BJ (cell line): Measurements from ENCODE around the gene LHPP. TPM values are rescaled to one million over a fixed set of nuclear protein-coding genes. Genes with fewer than 3 reads are reported as not detected.

ENCODE experiments used
- CTCF ChIA-PET: fragments of 350-600 bp; formaldehyde crosslinking; extraction: SDS; loops from one replicate; lab custom pipeline; 2021; ENCODE audit warnings: antibody characterized with exemption, inconsistent platforms; lab: Yijun Ruan, JAX
- POLR2A ChIA-PET: fragments of 300-600 bp; sonication (Branson Sonifier 250); formaldehyde crosslinking; extraction: SDS; loops from one replicate; lab custom pipeline; 2021; ENCODE audit warnings: antibody characterized with exemption; lab: Charles Lee
- DNase-seq: peaks from one replicate; pipeline ENCODE4 v3.0.0-alpha.2; 2011; ENCODE audit warnings: low read depth
- H3K27me3 ChIP-seq: 2 replicates; pipeline ENCODE4 v1.6.0; 2011; ENCODE audit warnings: low read length; ENCODE audit not compliant: control insufficient read depth, insufficient read depth
- H3K36me3 ChIP-seq: 2 replicates; pipeline ENCODE4 v1.5.1; 2011; ENCODE audit warnings: low read length; ENCODE audit not compliant: control insufficient read depth, insufficient read depth
- H3K4me3 ChIP-seq: 2 replicates; pipeline ENCODE4 v1.5.1; 2011; ENCODE audit warnings: low read depth, mild to moderate bottlenecking, control low read depth, low read length
- CTCF ChIP-seq: IDR thresholded peaks from 2 replicates; pipeline ENCODE4 v1.5.1; 2011; ENCODE audit warnings: low read depth, mild to moderate bottlenecking, control low read depth, inconsistent platforms, low read length, moderate library complexity; ENCODE audit not compliant: insufficient read depth
- polyA plus RNA-seq: library from polyadenylated mRNA; depleted of rRNA; stranded (reverse); fragments of >200 nt; gene quantifications from 2 replicates; pipeline ENCODE4 v1.2.3, GENCODE V29; 2011

LHPP gene
- polyA plus RNA-seq, 1 experiment: 23.8 TPM

DNA sequence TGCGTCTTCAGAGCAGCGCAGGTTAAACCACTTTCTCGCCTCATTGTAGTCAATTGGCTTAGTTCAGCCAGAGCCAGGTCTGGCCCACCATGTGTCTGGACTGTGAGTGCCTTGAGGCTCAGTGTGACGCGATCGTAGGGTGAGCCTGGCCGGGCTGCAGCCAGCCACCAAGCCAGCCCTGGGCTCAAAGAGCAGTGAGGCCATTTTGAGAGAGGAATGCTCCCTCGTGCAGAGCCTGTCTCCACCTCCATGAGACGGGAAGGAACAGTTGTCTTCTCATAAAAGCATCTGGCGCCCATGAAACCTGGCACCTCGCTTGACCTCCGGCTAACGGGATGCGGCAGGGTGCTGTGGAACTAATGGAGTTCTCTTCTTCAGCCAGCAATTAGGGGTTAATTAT is 34.5 kb downstream of the LHPP start:
- DNase-seq: no peak
- H3K4me3 ChIP-seq: no peak overlapping the region
- peaks cover 2% of the 10 kb centered on the region; the same call in 1 of the 2 replicates for H3K36me3 ChIP-seq
- no peaks in the 10 kb centered on the region for H3K27me3 ChIP-seq
- CTCF ChIA-PET: no interaction called here
- TF ChIP-seq CTCF: no peak
- POLR2A ChIA-PET: no interaction called here

DNA sequence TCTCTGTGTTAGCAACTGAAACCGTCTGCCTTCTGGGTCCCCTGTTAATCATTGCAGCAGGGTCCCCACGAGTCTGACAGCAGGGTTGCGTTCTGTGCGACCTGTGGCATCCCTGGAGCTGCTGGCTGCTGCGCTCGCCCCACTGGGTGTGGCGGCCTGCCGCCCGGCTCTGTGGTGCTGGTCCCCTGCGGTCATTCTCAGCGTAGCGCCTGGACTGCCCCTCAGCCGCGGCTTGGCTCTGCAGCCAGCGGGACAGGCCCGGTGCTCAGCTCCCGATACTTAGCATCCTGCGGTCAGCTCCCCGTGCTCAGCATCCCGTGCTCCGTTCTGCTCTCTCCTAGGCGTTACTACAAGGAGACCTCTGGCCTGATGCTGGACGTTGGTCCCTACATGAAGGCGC is 35.0 kb downstream of the LHPP start:
- Histone ChIP-seq H3K36me3 (peaks cover 2% of the 10 kb centered on the region; the same call in 1 of the 2 replicates), H3K27me3 (no peaks in the 10 kb centered on the region), H3K4me3 (no peak overlapping the region)
- DNase-seq: no peak
- CTCF ChIA-PET: no interaction called here
- no peak for TF ChIP-seq CTCF
- POLR2A ChIA-PET: no interaction called here

DNA sequence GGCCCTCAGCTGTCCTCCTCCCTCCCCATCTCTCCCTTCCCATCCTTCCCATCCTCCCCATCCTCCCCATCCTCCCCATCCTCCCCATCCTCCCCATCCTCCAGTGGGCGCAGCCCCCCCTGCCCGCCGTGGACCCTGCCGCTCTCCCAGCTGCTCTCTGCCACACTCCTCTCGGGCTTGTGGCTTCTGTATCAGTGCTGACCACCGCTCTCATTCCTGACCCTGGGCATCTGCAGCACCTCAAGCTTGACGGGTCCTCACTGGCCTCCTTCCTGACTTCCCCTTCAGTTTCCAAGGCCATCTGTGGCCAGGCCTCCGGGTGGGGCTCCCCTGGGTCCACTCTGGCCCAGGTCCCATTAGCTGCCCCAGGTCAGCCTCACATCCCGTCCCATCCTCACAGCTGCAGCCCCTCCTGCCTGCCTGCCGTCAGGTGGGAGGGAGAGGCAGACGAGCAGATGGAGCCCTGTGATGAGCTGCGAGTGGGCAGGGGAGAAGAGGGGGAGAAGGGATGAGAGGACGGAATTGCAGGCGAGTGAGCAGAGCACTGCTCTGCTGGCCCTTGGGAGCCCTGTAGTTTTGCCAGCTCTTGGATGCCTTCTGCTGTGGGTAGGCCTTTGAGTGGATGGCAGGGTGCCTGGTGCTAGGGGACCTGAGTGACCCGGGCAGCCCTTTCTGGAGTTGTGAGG is 35.7 kb downstream of the LHPP start:
- H3K4me3 ChIP-seq: no peak overlapping the region
- DNase-seq: no peak
- TF ChIP-seq CTCF: no peak
- H3K36me3 ChIP-seq: peaks cover 2% of the 10 kb centered on the region; the same call in 1 of the 2 replicates
- POLR2A ChIA-PET: no interaction called here
- CTCF ChIA-PET: no interaction called here
- H3K27me3 ChIP-seq: no peaks in the 10 kb centered on the region

GRCh38 chr10:124498056-124498455 is 36.4 kb downstream of the LHPP start:
- ChIA-PET POLR2A (no interaction called here), CTCF (no interaction called here)
- no peaks in the 10 kb centered on the region for H3K27me3 ChIP-seq
- no peak overlapping the region for H3K4me3 ChIP-seq
- TF ChIP-seq CTCF: no peak
- H3K36me3 ChIP-seq: peaks cover 2% of the 10 kb centered on the region; the same call in 1 of the 2 replicates
- DNase-seq: no peak

DNA sequence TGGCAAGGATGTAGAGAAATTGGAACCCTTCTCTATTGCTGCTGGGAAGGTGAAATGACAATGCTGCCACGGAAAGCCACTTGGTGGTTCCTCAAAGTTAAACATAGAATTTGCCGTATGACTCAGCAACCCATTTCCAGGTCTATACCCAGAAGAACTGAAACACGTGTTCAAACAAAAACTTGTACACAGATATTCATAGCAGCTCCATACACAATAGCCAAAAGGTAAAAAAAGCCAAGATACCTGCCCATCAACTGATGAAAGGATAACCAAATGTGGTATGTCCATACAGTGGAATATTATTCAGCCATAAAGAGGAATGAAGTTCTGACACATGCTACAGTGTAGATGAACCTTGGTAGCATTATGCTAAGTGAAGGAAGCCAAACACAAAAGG is 39.1 kb downstream of the LHPP start:
- no peak for TF ChIP-seq CTCF
- DNase-seq: no peak
- POLR2A ChIA-PET: no interaction called here
- Histone ChIP-seq H3K4me3 (no peak overlapping the region), H3K27me3 (no peaks in the 10 kb centered on the region), H3K36me3 (0 out of 2 replicates have a peak, but pooled peaks cover 1% of the 10 kb centered on the region)
- CTCF ChIA-PET: no interaction called here
